Neural cell (in vitro differentiated cells): ENCODE data around the gene TNS1. TPM values are rescaled to one million over a fixed set of nuclear protein-coding genes. Genes with fewer than 3 reads are reported as not detected.

ENCODE experiments used
- H2AFZ ChIP-seq: fragments of 200-600, 300-800 bp; sonication (generic), shearing (Covaris generic); 2 replicates; pipeline ENCODE4 v1.6.0; 2014; ENCODE audit warnings: low read depth, mild to moderate bottlenecking, antibody characterized with exemption, low read length, moderate library complexity
- H3F3A ChIP-seq: fragments of 200-600 bp; shearing (Covaris generic); 2 replicates; pipeline ENCODE4 v1.6.1; 2016; ENCODE audit warnings: mild to moderate bottlenecking, moderate library complexity, mixed read lengths, antibody characterized with exemption, low read length; ENCODE audit not compliant: insufficient read depth, poor library complexity, severe bottlenecking
- H3K27ac ChIP-seq: fragments of 200-600, 300-800 bp; sonication (generic), shearing (Covaris generic); 2 replicates; pipeline ENCODE4 v1.5.1; 2014; ENCODE audit warnings: mild to moderate bottlenecking, low read length, moderate library complexity
- H3K27me3 ChIP-seq: fragments of 300-800, 200-600 bp; sonication (generic), shearing (Covaris generic); 2 replicates; pipeline ENCODE4 v1.6.0; 2014; ENCODE audit warnings: mild to moderate bottlenecking, low read depth, low read length, moderate library complexity; ENCODE audit not compliant: insufficient read depth
- H3K36me3 ChIP-seq: fragments of 300-800, 200-600 bp; sonication (generic), shearing (Covaris generic); 2 replicates; pipeline ENCODE4 v1.5.1; 2014; ENCODE audit warnings: mild to moderate bottlenecking, antibody characterized with exemption, low read length, moderate library complexity; ENCODE audit not compliant: insufficient read depth
- H3K4me2 ChIP-seq: fragments of 300-800, 200-600 bp; sonication (generic), shearing (Covaris generic); 2 replicates; pipeline ENCODE4 v1.6.0; 2014; ENCODE audit warnings: mild to moderate bottlenecking, low read length
- H3K4me3 ChIP-seq: fragments of 300-800, 200-600 bp; sonication (generic), shearing (Covaris generic); 2 replicates; pipeline ENCODE4 v1.5.1; 2014; ENCODE audit warnings: mild to moderate bottlenecking, low read length, moderate library complexity
- H3K79me2 ChIP-seq: fragments of 200-600 bp; shearing (Covaris generic); replicated peaks from 2 replicates; pipeline ENCODE4 v1.6.0; 2014; ENCODE audit warnings: mild to moderate bottlenecking, low read length, moderate library complexity; ENCODE audit not compliant: insufficient read depth
- H3K9ac ChIP-seq: fragments of 300-800, 200-600 bp; sonication (generic), shearing (Covaris generic); 2 replicates; pipeline ENCODE4 v1.6.1; 2016; ENCODE audit warnings: mild to moderate bottlenecking, low read length, mixed read lengths
- H3K9me2 ChIP-seq: fragments of 200-600 bp; shearing (Covaris generic); 2 replicates; pipeline ENCODE4 v1.6.1; 2016; ENCODE audit warnings: mild to moderate bottlenecking, low read length, mixed read lengths; ENCODE audit not compliant: insufficient read depth
- H3K9me3 ChIP-seq: fragments of 200-600, 300-800 bp; sonication (generic), shearing (Covaris generic); 2 replicates; pipeline ENCODE4 v1.6.1; 2016; ENCODE audit warnings: mild to moderate bottlenecking, mixed run types, low read length, moderate library complexity, mixed read lengths
- H4K20me1 ChIP-seq: fragments of 200-600 bp; shearing (Covaris generic); 2 replicates; pipeline ENCODE4 v1.6.1; 2016; ENCODE audit warnings: mild to moderate bottlenecking, mixed run types; ENCODE audit not compliant: insufficient read depth
- CTCF ChIP-seq: fragments of 450-650 bp; IDR thresholded peaks from 2 replicates; pipeline ENCODE4 v1.5.1; 2014; ENCODE audit warnings: antibody characterized with exemption, mild to moderate bottlenecking, moderate library complexity; ENCODE audit not compliant: poor library complexity, severe bottlenecking
- EP300 ChIP-seq: fragments of 450-650 bp; conservative IDR thresholded peaks from 2 replicates; pipeline ENCODE4 v1.6.1; 2014; ENCODE audit warnings: antibody characterized with exemption, mild to moderate bottlenecking, moderate library complexity; ENCODE audit not compliant: poor library complexity, severe bottlenecking
- EZH2 ChIP-seq: fragments of 200-600, 300-800 bp; shearing (Covaris generic), sonication (generic); IDR thresholded peaks from 2 replicates; pipeline ENCODE4 v1.6.1; 2014; ENCODE audit warnings: antibody characterized with exemption, low read length, borderline replicate concordance, mild to moderate bottlenecking; ENCODE audit not compliant: insufficient read depth, poor library complexity, severe bottlenecking
- MXI1 ChIP-seq: fragments of 450-650 bp; conservative IDR thresholded peaks from 2 replicates; pipeline ENCODE4 v1.6.1; 2014; ENCODE audit warnings: antibody characterized with exemption, mild to moderate bottlenecking; ENCODE audit not compliant: poor library complexity, severe bottlenecking
- POLR2AphosphoS5 ChIP-seq: IDR thresholded peaks from 2 replicates; pipeline ENCODE4 v1.6.1; 2012
- RAD21 ChIP-seq: fragments of 450-650 bp; conservative IDR thresholded peaks from 2 replicates; pipeline ENCODE4 v1.6.1; 2014; ENCODE audit warnings: antibody characterized with exemption, mild to moderate bottlenecking, moderate library complexity
- REST ChIP-seq: IDR thresholded peaks from 2 replicates; pipeline ENCODE4 v1.6.1; 2012; ENCODE audit warnings: borderline replicate concordance
- SMC3 ChIP-seq: fragments of 450-650 bp; conservative IDR thresholded peaks from 2 replicates; pipeline ENCODE4 v1.6.1; 2014; ENCODE audit warnings: antibody characterized with exemption, mild to moderate bottlenecking, moderate library complexity; ENCODE audit not compliant: poor library complexity
- TAF1 ChIP-seq: IDR thresholded peaks from 2 replicates; pipeline ENCODE4 v1.6.1; 2012; ENCODE audit warnings: low read depth
- polyA plus RNA-seq: library from polyadenylated mRNA; depleted of rRNA; stranded (reverse); fragments of >200 nt; gene quantifications from 2 replicates; pipeline ENCODE4 v1.2.3, GENCODE V29; 2014

TNS1 gene
- polyA plus RNA-seq, 1 donor from 2014 or later, result 1.5 TPM

- no peaks in the 10 kb centered on the region for H3F3A ChIP-seq
- no peaks in the 10 kb centered on the region for H4K20me1 ChIP-seq
- no peak overlapping the region for H3K27ac ChIP-seq
- no peaks in the 10 kb centered on the region for H3K79me2 ChIP-seq
- H2AFZ ChIP-seq, result no peak overlapping the region
- no peak overlapping the region for H3K4me2 ChIP-seq
- H3K9me2 ChIP-seq, result no peaks in the 10 kb centered on the region
- no peak overlapping the region for H3K9ac ChIP-seq
- H3K36me3 ChIP-seq, result no peaks in the 10 kb centered on the region
- no peak overlapping the region for H3K4me3 ChIP-seq
- TF ChIP-seq CTCF, result no peak
- TF ChIP-seq EP300, result no peak
- no peak for TF ChIP-seq MXI1
- TF ChIP-seq RAD21, result no peak
- TF ChIP-seq EZH2, result no peak
- TF ChIP-seq POLR2AphosphoS5, result no peak
- no peak for TF ChIP-seq SMC3
- H3K9me3 ChIP-seq, result no peaks in the 10 kb centered on the region
- no peaks in the 10 kb centered on the region for H3K27me3 ChIP-seq
Observed at GRCh38 chr2:217954051-217954450, 48.7 kb downstream of the TNS1 start.

GRCh38 chr2:217953531-217953932 is 49.3 kb downstream of the TNS1 start:
- H4K20me1 ChIP-seq, result no peaks in the 10 kb centered on the region
- H3K9me3 ChIP-seq, result no peaks in the 10 kb centered on the region
- H3F3A ChIP-seq, result no peaks in the 10 kb centered on the region
- no peak overlapping the region for H3K4me2 ChIP-seq
- no peaks in the 10 kb centered on the region for H3K36me3 ChIP-seq
- no peak for TF ChIP-seq EP300
- no peak for TF ChIP-seq MXI1
- H2AFZ ChIP-seq, result no peak overlapping the region
- no peaks in the 10 kb centered on the region for H3K79me2 ChIP-seq
- H3K27ac ChIP-seq, result no peak overlapping the region
- H3K4me3 ChIP-seq, result no peak overlapping the region
- no peaks in the 10 kb centered on the region for H3K27me3 ChIP-seq
- H3K9me2 ChIP-seq, result no peaks in the 10 kb centered on the region
- no peak overlapping the region for H3K9ac ChIP-seq

- Histone ChIP-seq H2AFZ (no peak overlapping the region), H3K9ac (no peak overlapping the region), H3K27ac (no peak overlapping the region), H3K9me2 (no peaks in the 10 kb centered on the region), H3K4me2 (no peak overlapping the region), H3K36me3 (no peaks in the 10 kb centered on the region), H3K27me3 (no peaks in the 10 kb centered on the region), H4K20me1 (no peaks in the 10 kb centered on the region), H3K79me2 (no peaks in the 10 kb centered on the region), H3K4me3 (no peak overlapping the region), H3K9me3 (no peaks in the 10 kb centered on the region), H3F3A (no peaks in the 10 kb centered on the region)
- TF ChIP-seq EP300 (no peak), EZH2 (no peak), TAF1 (no peak), POLR2AphosphoS5 (no peak), SMC3 (no peak), MXI1 (no peak), RAD21 (no peak), REST (no peak), CTCF (no peak)
Observed at GRCh38 chr2:217953011-217953481, 49.7 kb downstream of the TNS1 start.
